ENCODE data around the gene RIMBP2.

The RIMBP2 gene

DNA sequence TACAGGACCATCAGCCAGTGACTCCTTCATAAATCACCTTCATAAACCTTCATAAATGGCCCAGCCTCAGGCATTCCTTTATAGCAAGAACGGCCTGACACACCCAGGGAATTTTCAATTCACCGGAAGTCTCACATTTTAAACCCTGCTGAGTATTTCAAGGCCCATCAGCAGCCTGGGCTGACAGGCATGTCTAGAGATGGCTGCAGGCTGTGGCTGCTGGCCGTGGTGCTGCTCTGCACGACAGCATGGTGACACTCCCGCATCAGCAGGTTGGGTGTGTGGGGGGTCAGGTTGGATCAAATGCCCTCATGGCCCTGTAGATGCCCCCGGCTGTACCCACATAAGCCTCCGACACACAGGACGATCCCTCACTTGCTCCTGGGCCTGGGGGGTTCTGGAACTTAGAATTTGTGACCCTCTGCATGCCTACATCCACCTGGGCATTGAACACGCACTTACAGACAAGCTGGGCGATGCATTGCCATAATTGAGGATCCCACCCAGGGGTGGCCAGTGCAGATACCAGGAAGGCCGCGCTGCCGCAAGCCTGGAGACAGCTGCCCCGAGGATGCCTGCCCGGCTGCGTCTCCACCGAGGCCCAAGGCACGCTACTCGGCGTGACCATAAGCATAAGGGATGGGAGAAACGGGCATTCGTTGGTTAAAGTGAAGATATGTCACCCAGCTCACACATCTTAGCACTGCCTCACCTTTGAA is 254.1 kb downstream of the RIMBP2 start:
- no peak for DNase-seq (ENCODE audit: low spot score)

DNA sequence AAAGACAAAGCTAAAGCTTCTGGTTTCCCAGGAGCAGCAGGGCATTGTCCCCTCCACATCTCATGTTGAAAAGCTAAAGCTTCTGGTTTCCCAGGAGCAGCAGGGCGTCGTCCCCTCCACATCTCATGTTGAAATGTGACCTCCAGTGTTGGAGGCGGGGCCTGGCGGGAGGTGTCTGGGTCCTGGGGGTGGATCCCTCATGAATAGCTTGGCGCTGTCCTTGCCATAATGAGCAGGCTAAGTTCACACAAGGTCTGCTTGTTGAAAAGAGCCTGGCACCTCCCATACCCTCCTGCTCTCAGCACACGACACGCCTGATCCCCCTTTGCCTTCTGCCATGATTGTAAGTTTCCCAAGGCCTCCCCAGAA is 254.7 kb downstream of the RIMBP2 start:
- no peak for DNase-seq (ENCODE audit: low spot score)

DNA sequence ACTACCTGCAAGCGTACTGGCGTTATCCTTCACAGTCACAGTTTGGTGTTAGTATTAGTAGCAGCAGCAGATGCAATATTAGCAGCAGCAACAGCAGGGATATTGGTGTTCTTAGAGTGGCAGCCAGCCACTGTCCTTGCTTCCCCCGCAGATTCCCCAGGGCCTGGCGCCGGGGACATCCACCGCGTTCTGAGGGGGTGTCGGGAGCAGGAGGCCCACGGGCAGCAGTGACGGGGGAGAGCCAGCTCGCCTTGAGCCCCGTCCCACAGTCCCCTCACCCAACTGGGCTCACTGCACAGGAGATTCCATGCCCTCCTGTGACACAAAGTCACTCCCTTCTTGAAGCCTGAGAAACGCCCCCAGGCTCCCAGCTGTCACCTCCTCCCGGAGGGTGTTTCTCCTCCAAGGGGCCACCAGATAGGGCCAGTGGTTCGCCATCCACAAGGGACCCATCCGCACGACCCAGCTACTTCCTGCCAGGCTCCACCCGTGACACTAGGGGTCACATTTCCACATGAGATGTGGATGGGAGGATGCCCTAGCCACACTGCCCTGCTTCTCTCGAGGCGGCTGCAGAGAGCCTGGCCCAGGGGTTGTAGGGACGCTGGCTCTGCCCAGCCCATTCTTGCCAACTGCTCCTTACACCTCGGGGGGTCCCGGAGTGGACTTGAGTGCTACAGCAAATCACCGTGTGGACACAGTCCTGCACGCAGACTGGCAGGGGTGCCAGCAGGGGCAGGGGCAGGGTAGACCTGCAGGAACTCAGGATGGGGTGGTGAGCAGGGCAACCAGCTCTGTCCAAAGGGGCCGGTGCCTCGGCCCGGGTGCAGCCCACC is 255.3 kb downstream of the RIMBP2 start:
- DNase-seq (ENCODE audit: low spot score), result no peak

DNA sequence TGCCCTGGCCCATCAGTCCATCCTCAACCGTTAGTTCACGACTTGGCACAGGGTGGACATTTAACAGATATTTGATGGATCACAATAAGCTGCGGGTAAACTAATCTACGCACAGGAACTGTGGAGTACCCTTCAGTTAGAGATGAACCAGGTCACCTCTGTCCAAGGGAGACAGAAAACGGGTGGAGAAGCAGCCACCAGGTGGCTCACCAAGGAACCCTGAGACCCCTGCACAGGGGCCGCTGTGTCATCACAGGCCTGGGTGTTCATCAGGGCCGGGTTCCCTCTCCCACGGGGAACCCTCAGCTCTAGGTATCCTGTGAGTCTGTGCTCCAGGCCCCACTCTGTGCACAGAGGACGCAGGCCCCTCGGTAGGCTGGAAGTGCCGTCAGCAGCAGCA is 256.2 kb downstream of the RIMBP2 start:
- DNase-seq (ENCODE audit: low spot score), result no peak

DNA sequence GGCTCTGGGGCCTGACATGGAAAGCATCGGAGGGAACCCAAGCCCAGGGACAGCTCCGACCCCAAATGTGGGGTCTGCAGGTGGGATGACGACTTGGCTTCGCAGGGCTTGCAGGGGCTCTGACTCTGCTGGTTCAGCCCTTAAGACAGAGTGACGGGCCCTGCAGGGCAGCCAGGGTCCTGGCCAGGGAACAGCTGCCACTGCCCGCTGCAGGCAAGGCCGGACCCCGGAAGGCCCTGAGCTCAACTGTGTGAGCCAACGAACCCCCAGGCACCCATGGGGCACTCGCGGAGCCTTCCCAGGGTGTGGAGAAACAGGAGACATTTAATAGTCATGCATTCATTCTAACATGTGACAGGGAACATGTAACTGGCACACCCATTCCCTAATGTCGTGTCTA is 257.8 kb downstream of the RIMBP2 start:
- DNase-seq (ENCODE audit: low spot score), result no peak

DNA sequence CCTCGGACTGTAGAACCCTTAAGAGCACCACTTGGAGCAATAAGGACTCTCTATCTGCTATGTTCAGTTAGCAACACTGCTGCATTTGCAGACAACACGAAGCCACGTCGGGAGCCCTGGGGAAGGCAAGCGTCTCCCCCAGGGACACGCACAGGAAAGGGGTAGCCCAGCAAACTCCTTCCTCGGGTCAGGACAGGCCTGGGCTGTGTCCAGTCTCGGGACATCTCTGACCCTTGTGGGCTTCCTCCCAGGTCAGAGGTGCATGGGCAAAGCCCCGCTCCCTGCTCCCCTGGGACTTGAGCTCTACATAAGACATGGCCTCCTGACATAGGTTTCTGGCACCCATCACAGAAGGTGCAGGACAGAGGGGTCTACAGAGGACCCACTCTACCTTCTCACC is 258.9 kb downstream of the RIMBP2 start:
- no peak for DNase-seq (ENCODE audit: low spot score)

DNA sequence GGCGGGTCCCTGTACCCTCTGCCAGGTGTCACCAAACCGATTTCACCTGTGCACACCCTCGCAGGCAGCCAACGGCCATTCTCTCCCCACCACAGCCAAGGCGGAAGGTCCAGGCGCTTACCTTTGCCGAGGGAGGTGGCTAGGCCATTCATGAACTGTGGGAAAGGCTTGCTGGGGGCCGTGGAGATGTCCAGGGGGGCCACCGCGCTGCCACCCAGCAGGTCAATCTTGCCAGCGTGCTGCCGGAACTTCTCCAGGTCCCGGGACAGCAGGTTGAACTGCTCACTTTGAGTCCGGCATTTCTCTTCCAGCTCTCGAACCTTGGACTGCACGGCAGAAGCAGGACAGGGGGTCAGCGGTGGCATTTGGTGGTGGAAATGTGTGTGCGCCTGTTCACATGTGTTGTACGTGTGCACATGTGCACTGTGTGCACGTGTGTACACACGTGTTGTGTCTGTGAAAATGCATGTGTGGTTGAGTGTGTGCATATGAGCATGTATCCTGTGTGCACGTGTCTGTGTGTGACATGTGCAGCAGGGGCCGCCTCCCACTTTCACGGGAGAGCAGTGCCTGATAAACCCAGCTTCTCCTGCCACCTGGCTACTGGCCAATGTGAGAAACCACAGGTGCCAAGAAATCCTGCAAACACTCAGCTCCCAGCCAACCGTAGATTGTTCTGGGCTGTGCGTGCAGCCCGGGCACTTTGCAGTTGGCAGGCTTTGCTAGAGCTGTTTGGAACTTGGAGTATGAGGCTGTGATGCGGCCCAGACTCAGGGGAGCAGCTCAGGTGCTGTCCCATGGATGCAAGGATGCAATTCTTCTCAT is 259.5 kb downstream of the RIMBP2 start:
- no peak for DNase-seq (ENCODE audit: low spot score)

DNA sequence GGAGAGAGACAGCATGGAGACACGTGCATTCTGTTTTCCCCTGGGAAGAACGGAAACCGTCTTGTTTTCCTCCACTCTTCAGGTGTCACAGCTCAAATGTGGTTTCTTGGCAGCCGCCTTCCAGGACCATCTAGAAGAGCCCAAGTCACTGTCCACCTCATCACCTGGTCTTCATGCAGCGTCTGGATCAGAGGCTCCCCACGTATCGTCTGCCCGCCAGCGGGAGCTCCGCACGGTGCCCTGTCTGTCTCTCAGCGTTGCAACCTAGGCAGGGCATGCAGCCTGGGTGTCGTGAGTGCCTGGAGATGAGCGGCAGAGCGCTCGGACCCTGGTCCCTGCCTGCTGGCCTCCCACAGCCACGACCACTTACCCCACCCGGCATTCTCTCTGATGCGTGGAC is 260.9 kb downstream of the RIMBP2 start:
- DNase-seq (ENCODE audit: low spot score), result no peak

DNA sequence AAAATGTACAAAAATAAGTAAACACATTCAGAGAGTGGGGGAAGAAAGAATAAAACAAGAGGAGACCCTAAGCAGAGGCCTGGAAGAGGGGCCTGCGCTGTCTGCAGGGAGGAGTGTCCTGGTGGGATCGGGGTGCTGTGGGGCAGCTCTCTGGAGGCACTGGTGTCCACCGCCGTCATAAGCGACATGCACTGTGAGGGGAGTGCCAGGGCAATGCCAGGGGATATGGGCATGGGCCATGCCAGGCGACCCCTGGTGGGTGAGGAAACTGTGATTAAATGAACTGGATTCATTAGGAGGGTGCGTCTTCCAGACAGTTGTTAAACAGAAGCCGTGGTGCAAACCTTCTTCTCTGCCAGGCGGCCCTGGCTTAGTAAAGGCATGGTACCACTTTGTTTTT is 261.8 kb downstream of the RIMBP2 start:
- no peak for DNase-seq (ENCODE audit: low spot score)

DNA sequence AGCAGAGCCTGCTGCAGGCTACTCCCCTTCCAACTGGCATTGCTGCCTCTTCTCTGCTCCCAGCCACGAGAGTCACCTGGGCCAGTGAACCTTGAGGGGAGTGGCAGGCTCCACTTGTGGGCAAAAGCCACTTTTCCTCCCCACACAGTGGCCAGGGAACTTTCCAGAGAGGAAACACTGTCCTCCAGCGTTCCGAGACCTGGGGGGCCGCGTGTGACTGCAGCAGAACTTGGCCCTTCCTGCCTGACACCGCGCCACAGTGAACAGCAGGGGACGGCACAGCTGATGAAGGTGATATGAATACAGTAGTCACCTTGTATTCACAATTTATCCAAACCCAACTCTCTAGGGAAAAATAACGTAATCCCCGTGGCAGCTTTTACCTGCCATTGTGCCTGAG is 263.6 kb downstream of the RIMBP2 start:
- no peak for DNase-seq (ENCODE audit: low spot score)

DNA sequence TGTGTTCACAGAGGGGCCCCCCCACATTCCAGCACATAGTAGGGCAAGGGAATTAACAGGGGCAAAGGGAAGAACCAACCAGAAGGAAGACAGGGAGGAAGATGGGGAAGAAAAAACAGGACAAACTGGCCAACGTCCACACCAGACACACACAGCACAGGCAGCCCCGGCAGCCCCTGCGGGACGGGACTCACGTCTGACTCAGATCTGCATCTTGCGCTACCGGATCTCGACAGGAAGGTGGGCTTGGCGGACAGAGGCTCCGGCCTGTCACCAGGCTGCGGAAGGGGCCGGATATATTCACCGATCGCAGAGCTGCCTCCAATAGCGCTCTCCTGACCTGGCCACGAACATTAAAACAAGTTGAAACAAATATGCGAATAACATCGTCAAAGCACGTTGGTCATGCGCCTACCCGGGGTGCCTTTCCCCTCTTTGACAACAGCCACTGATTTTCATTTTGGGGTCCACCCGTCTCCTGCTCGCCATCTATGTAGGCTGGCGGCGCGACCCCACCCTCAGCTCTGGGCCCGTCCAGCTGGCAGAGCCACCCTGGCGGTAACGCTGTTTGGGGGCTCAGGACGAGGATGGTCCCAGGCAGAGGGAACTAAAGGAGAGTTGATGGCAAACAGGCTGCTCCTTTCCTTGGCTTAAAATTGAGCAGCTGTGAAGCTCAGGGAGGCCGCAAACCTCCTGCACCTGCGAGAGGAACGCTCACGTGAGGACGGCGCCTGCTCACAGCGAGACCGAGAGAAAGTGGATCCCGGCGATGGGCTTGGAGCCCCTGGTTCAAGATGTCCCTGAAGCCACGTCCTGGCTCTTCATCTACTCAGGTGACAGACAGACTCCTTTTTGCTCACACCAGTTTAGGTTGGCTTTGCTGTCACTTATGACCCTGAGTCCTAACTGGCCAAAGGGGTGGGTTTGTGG is 264.8 kb downstream of the RIMBP2 start:
- no peak for DNase-seq (ENCODE audit: low spot score)

DNA sequence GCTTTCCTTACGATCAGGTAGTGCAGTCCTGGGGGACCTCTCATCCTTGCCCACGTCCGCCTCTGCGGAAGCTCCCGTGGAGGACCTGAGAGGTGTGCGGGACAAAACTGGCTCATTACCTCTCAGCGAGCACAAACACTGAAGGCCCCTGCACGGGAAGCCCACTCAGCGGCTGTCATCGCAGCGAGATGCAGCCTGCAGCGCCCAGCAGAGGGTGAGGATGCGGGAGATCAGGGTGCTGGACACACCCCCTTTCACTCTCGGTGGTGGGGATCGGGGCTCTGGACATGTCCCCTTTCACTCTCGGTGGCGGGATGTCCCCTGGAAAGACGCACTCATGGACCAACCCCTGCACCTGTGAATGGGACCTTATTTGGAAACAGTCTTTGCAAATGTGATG is 266.8 kb downstream of the RIMBP2 start:
- DNase-seq (ENCODE audit: low spot score), result no peak

DNA sequence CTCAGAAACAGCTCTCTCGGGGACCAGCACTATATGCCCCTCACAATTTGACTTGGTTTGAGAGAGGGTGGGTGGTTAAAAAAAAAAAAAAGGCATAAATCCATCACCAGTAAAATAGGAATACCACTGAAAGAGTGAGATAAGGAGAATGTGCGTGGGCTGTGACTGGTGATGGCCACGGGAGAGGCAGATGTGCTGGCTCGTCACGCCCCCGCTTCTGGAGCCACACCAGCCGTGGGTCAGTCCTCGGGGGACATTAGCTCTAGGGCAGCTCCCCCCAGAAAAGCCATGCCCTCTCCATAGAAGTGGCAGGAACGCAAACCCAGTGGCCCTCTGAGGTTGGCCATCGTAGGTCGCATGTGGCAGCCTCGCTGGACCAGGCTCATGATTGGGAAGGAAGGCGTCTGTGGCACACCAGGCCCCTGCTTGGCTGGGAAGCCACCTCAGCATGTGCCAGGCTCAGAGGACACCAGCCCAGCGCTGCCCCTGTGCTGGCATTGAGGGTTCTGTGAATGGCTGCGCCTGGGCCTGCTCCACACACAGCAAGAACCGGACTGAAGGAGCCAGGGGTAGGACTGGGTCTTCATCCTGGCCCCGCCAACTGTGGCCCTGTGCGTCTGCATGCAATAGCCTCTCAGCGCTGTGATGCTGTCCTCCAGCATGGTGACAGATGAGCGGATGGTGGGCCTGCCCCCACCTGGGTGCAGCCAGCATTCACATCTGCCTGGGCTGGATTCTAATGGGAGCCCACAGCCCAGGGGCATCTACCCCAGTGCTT is 267.9 kb downstream of the RIMBP2 start:
- no peak for DNase-seq (ENCODE audit: low spot score)

DNA sequence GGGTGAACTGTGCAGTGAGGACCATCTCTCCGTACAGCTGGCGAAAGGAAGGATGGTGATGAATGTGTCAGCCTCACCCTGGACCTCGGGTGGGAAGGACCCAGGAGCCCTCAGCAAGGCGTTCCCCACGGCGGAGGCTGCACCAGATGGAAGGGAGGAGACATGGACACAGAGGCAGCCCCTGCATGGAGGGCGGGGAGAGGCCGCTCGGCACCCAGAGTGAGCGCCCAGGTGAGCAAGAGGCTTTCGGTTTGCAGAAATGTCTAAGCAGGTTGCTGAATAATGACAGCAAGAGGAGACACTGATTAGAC is 268.5 kb downstream of the RIMBP2 start:
- DNase-seq (ENCODE audit: low spot score), result no peak

DNA sequence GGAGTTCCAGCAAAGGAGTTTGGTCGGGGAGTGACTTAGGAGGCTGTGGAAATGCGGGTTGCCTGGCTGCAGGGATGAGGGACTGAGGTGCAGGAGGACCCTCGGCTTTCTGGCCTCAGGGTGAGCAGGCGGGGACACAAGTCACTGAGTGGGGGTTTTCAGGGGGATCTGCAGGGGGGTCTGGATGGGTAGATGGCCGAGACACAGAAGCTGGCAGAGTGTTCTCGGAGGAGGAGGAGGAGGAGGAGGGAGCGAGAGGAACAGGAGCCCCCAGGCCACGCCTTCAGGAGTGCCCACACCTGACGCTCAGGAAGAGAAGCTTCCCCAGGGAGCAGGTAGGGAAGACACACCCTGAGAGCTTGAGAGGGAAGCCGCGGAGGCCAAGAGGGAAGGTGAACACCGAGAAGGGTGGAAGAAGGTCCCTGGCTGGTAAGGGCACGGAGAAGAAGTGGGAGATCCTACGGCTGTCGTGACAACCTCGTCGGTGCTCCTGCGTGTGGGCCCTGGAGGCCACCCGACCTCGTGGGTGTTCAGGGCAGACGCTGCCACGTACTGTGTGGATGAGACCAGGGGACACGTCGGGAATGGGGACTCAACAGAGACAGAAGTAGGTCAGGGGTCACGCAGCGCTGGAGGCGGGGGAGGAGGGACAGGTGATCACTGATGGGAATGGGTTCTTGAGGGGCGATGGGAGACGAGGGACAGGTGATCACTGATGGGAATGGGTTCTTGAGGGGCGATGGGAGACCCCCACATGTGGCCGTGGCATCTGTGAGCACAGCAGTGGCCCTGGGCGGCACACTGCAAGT is 269.0 kb downstream of the RIMBP2 start:
- DNase-seq (ENCODE audit: low spot score), result no peak

DNA sequence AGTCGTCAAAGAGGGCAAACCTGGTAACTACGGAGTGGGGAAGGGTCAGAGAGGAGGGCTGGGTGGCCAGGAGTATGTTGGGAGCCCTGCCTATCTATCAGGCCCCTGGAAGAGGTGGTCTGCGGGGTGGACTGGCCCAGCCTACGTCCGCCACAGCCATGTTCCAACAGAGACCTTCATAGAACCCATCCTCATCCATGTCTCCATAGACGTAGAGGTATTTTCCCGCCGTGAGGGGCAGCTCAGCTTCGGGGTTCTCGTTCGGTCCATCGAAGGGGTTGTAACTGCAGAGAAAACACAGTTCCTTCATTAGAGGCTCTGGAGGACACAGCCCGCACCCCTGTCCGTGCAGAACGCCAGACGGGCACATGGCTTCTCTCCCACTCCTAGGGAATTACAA is 271.1 kb downstream of the RIMBP2 start:
- DNase-seq (ENCODE audit: low spot score), result no peak

DNA sequence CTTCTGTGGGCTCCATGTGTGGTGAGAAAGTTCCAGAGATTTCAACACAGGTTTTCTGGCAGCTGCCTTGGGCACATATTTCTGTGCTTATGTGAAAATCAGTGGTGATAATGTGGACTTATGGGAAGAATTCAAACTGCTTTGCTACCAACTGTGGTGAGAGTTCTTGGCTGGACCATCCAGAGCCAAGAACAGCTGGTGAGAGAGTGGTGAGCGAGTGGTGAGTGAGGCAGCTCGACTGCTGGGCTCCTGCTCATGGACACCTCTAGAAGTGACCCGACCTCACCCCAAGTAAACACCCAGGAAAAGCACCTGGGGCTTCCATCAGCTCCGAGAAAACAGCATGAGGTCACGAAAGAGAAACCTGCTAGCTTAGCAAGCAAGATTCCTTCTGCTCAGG is 272.0 kb downstream of the RIMBP2 start:
- no peak for DNase-seq (ENCODE audit: low spot score)

DNA sequence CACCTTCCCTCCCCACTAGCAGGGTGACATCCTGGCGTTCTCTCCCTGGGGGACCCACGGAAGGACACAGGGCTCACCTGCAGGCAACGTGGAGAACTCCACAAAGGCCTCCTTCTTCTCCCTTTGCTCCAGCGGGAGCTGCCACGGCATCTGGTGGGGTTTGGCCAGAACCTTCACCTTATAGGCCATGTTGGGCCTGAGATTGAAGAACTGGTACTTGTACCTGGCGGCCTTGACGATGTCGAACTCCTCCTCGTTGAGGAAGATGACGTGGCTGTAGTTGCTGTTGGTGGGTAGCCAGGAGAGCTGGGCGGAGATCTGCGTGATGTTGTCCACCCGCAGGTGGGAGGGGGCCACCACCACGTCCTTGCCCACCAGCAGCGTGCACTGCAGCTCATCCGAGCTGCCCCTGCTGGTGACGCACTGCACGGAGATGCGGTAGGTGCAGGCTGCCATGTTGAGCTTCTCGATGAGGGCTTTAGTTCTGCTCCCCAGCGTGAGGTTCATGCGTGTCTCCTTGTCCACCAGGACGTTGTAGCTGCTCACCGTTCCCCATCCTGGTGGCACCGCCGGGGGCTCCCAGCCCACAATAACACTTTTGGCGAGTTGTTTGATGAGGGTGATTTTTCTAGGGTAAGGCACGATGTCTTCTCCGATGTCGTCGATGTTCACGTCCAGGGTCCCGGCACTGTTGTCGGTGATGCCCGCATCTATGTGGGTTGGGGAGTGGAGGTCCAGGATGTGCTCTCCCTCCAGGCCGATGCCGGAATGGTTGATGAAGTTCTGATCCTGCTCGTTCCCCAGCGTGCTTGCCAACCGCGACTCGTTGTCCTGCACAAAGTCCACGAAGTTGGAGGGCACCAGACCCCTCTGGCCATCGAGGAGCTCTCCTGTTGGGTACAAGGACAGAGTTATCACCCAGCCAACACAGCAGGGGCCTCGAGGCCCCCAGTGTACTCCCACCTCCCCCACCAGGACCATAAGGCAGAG is 274.0 kb downstream of the RIMBP2 start:
- DNase-seq (ENCODE audit: low spot score), result no peak

Data from AG08396 (cell line).